Keratinocyte (primary cell): ENCODE results near the gene TEKT5. TPM values are rescaled to one million over a fixed set of nuclear protein-coding genes. Genes with fewer than 3 reads are reported as not detected.
"Not testable (repeated sequence)": the region's sequence is repeated elsewhere in the genome, so short reads cannot be mapped to it uniquely, and the experiment has no call there.

ENCODE experiments used
- DNase-seq: peaks from one replicate; pipeline ENCODE4 v3.0.0-alpha.2; 2011; ENCODE audit warnings: low read depth, missing footprints, low spot score
- FAIRE-seq: peaks from 2 replicates; lab custom pipeline; 2011; peaks lifted over from hg19 to GRCh38; lab: Jason Lieb, UNC
- H2AFZ ChIP-seq: 2 replicates; pipeline ENCODE4 v1.6.0; 2012; ENCODE audit warnings: low read length, control low read depth, inconsistent platforms; ENCODE audit not compliant: control insufficient read depth
- H3K27ac ChIP-seq: 2 replicates; pipeline ENCODE4 v1.5.1; 2011; ENCODE audit warnings: low read length; ENCODE audit not compliant: control insufficient read depth, insufficient read depth
- H3K27me3 ChIP-seq: 3 replicates; pipeline ENCODE4 v1.6.0; 2011; ENCODE audit warnings: low read length; ENCODE audit not compliant: control insufficient read depth, insufficient read depth; ENCODE audit errors: extremely low read depth
- H3K36me3 ChIP-seq, 2 experiments: 2 replicates in 1 of 2; 3 replicates in 1 of 2; pipeline ENCODE4 v1.5.1; 2011; ENCODE audit warnings: low read length in 2 of 2, mild to moderate bottlenecking in 1 of 2; ENCODE audit not compliant: control insufficient read depth in 2 of 2, insufficient read depth in 2 of 2; ENCODE audit errors: extremely low read depth in 1 of 2
- H3K4me1 ChIP-seq: 3 replicates; pipeline ENCODE4 v1.5.1; 2011; ENCODE audit warnings: low read length; ENCODE audit not compliant: control insufficient read depth, insufficient read depth; ENCODE audit errors: extremely low read depth
- H3K4me2 ChIP-seq: 3 replicates; pipeline ENCODE4 v1.6.0; 2011; ENCODE audit warnings: low read depth, low read length; ENCODE audit not compliant: control insufficient read depth, insufficient read depth; ENCODE audit errors: extremely low read depth
- H3K4me3 ChIP-seq, 3 experiments: fragments of 200-600 bp in 1 of 3; sonication (generic) in 1 of 3; 2 replicates in 2 of 3; 3 replicates in 1 of 3; pipeline ENCODE4 v1.5.1; 2011 to 2016; ENCODE audit warnings: low read length in 3 of 3, mild to moderate bottlenecking in 3 of 3, control low read depth in 2 of 3, inconsistent platforms in 1 of 3, low read depth in 1 of 3, mixed read lengths in 1 of 3, mixed run types in 1 of 3, moderate library complexity in 1 of 3; ENCODE audit not compliant: control insufficient read depth in 2 of 3, insufficient read depth in 2 of 3; ENCODE audit errors: extremely low read depth in 1 of 3
- H3K79me2 ChIP-seq: 2 replicates; pipeline ENCODE4 v1.6.0; 2012; ENCODE audit warnings: low read length; ENCODE audit not compliant: control insufficient read depth, insufficient read depth
- H3K9ac ChIP-seq: 3 replicates; pipeline ENCODE4 v1.6.0; 2011; ENCODE audit warnings: low read length; ENCODE audit not compliant: control insufficient read depth, insufficient read depth; ENCODE audit errors: extremely low read depth
- H3K9me1 ChIP-seq: 3 replicates; pipeline ENCODE4 v1.6.0; 2011; ENCODE audit warnings: low read length; ENCODE audit not compliant: control insufficient read depth, insufficient read depth; ENCODE audit errors: extremely low read depth
- H3K9me3 ChIP-seq: 2 replicates; pipeline ENCODE4 v1.5.1; 2012; ENCODE audit warnings: low read depth, low read length; ENCODE audit not compliant: control insufficient read depth
- H4K20me1 ChIP-seq: 3 replicates; pipeline ENCODE4 v1.6.0; 2011; ENCODE audit warnings: low read length; ENCODE audit not compliant: control insufficient read depth, insufficient read depth; ENCODE audit errors: extremely low read depth
- EZH2 ChIP-seq: IDR thresholded peaks from one replicate; pipeline ENCODE4 v1.6.1; 2012; ENCODE audit warnings: inconsistent platforms, mild to moderate bottlenecking, low read length, moderate library complexity
- dilution Hi-C: fragments of 300-500 bp; cut with MboI; formaldehyde crosslinking; loops from one replicate; pipeline ENCODE4 v1.7.0; 2020; ENCODE audit warnings: low sequenced_read_pairs; ENCODE audit not compliant: extremely low pct_ligation_motif_present
- polyA plus RNA-seq, 5 experiments: library from polyadenylated mRNA; depleted of rRNA in 3 of 5; stranded (reverse) in 3 of 5; stranded (forward) in 1 of 5; unstranded in 1 of 5; fragments of >200 nt; gene quantifications; 1 replicate in 1 of 5; 2 replicates in 3 of 5; 3 replicates in 1 of 5; pipeline versions ENCODE4 v1.2.1 to v1.2.3, GENCODE V29; 2011 to 2012; ENCODE audit warnings: missing spikeins in 2 of 5, low read depth in 1 of 5, low replicate concordance in 1 of 5
- TF ChIP-seq, protein P1 (sequence below), 3 experiments: IDR thresholded peaks in 1 of 3; conservative IDR thresholded peaks in 1 of 3; optimal IDR thresholded peaks in 1 of 3; 2 replicates in 2 of 3; 3 replicates in 1 of 3; pipeline versions ENCODE3 to v1.5.1; 2011; ENCODE audit warnings: low read length in 3 of 3, mild to moderate bottlenecking in 3 of 3, moderate library complexity in 2 of 3, control low read depth in 1 of 3, inconsistent platforms in 1 of 3; ENCODE audit not compliant: insufficient read depth in 2 of 3; ENCODE audit errors: extremely low read depth in 1 of 3

The TEKT5 gene
- polyA plus RNA-seq, 1 donor (not counting 4 experiments of a cell fraction or from before 2014, with no cell fraction given), result not detected

GRCh38 chr16:10654592-10655414 is 39.9 kb downstream of the TEKT5 start:
- H3K36me3 ChIP-seq, result no peaks in the 10 kb centered on the region
- no peak for TF ChIP-seq EZH2
- TF ChIP-seq, protein P1, sequence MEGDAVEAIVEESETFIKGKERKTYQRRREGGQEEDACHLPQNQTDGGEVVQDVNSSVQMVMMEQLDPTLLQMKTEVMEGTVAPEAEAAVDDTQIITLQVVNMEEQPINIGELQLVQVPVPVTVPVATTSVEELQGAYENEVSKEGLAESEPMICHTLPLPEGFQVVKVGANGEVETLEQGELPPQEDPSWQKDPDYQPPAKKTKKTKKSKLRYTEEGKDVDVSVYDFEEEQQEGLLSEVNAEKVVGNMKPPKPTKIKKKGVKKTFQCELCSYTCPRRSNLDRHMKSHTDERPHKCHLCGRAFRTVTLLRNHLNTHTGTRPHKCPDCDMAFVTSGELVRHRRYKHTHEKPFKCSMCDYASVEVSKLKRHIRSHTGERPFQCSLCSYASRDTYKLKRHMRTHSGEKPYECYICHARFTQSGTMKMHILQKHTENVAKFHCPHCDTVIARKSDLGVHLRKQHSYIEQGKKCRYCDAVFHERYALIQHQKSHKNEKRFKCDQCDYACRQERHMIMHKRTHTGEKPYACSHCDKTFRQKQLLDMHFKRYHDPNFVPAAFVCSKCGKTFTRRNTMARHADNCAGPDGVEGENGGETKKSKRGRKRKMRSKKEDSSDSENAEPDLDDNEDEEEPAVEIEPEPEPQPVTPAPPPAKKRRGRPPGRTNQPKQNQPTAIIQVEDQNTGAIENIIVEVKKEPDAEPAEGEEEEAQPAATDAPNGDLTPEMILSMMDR (optimal IDR thresholded peaks at IDR 0.05 in 1 of 3, IDR thresholded peaks at IDR 0.05 in 1 of 3, conservative IDR thresholded peaks at IDR 0.05 in 1 of 3; ENCODE audit: extremely low read depth in 1 of 3, insufficient read depth in 2 of 3, low read length in 3 of 3), result no peak
- no peaks in the 10 kb centered on the region for H4K20me1 ChIP-seq
- H3K4me3 ChIP-seq, result no peak overlapping the region
- H3K4me2 ChIP-seq, result no peak overlapping the region
- FAIRE-seq (no peak), DNase-seq (no peak)
- peaks cover 13% of the 10 kb centered on the region for H3K4me1 ChIP-seq
- no peaks in the 10 kb centered on the region for H3K9me1 ChIP-seq
- no peak overlapping the region for H3K27ac ChIP-seq
- H2AFZ ChIP-seq, result no peak overlapping the region
- dilution Hi-C loops, result no loop called here
- no peaks in the 10 kb centered on the region for H3K79me2 ChIP-seq
- no peak overlapping the region for H3K9ac ChIP-seq
- H3K9me3 ChIP-seq, result no peaks in the 10 kb centered on the region
- no peaks in the 10 kb centered on the region for H3K27me3 ChIP-seq

DNA sequence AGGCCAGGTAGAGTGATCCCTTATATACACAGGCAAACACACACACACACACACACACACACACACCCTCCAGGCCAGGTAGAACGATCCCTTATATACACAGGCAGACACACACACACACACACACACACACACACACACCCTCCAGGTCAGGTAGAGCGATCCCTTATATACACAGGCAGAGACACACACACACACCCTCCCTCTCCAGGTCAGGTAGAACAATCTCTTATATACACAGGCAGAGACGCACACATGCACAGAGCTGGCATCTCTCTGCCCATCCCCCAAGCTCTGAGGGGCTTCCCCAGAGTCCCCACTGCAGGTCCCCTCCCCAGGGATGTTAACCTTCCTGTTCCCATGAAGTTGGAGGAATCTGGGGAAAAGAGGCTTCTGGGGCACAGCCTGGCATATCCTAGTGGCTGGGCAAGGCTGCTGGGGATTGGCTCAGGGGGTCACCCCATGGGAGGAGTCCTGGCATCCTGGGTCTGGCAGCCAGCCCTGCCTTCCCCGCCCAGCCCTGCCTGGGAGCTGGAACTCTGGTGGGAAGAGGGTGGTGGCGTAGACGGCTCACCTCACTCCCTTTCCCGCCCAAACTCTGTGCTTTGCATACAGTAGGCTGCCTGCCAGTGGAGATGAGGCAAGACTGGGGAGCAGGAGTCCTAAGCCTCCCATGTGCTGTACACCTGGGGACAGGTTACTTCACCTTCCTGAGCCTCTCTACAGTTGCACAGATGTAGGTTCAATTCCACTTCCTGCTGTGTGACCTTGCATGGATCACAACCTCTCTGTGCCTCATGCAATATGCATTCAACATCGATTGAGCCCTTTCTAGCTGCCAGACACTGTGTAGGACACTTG is 41.8 kb downstream of the TEKT5 start:
- Histone ChIP-seq H3K9me3 (no peaks in the 10 kb centered on the region), H3K9ac (peak overlapping the region; percentile 68), H3K27me3 (no peaks in the 10 kb centered on the region), H2AFZ (peak overlapping the region; percentile 37), H3K4me2 (peak overlapping the region; percentile 57), H3K9me1 (no peaks in the 10 kb centered on the region), H3K36me3 (no peaks in the 10 kb centered on the region), H3K4me1 (peaks cover 13% of the 10 kb centered on the region), H3K4me3 (peak overlapping the region; percentile 13 to 44 (median 40)), H3K27ac (peak overlapping the region; percentile 49), H3K79me2 (no peaks in the 10 kb centered on the region), H4K20me1 (no peaks in the 10 kb centered on the region)
- peak; percentile 84 for DNase-seq
- peak; percentile 26 for FAIRE-seq
- dilution Hi-C loops, result no loop called here
- TF ChIP-seq, protein P1 (optimal IDR thresholded peaks at IDR 0.05 in 1 of 3, IDR thresholded peaks at IDR 0.05 in 1 of 3, conservative IDR thresholded peaks at IDR 0.05 in 1 of 3; ENCODE audit: extremely low read depth in 1 of 3, insufficient read depth in 2 of 3, low read length in 3 of 3), result no peak
- no peak for TF ChIP-seq EZH2

DNA sequence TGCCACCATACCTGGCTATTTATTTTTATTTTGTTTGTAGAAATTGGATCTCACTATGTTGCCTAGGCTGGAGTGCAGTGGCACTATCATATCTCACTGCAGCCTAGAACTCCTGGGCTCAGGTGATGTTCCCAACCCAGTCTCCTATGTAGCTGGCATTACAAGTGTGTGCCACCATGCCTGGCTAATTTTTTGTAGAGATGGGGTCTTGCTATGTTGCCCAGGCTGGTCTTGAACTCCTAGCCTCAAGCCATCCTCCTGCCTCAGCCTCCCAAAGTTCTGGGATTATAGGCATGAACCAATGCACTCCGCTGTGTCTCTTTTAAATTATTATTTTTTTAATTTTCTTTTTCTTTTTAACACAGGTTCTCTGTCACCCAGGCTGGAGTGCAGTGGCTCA is 45.6 kb downstream of the TEKT5 start:
- FAIRE-seq, H3K9me3 ChIP-seq, H3K4me2 ChIP-seq, H2AFZ ChIP-seq, H3K27me3 ChIP-seq, H3K79me2 ChIP-seq, H3K36me3 ChIP-seq, H4K20me1 ChIP-seq, DNase-seq, H3K9me1 ChIP-seq, H3K9ac ChIP-seq, H3K4me3 ChIP-seq, H3K27ac ChIP-seq, dilution Hi-C loops: not testable (repeated sequence)
- peaks cover 13% of the 10 kb centered on the region for H3K4me1 ChIP-seq
